Natural killer cell (primary cell): ENCODE measurements around the gene STK39. TPM values are rescaled to one million over a fixed set of nuclear protein-coding genes. Genes with fewer than 3 reads are reported as not detected.

Experiments used
- ATAC-seq, 3 donors: fragments of 150-1000 bp in 2 of 3; fragments of 200-7000 bp in 1 of 3; cut with Tn5 transposase; 1 replicate in 1 of 3; 2 replicates in 2 of 3; pipeline ENCODE4 v1.10.0; 2021; ENCODE audit warnings: mild to moderate bottlenecking in 2 of 3, moderate library complexity in 2 of 3
- DNase-seq, 2 donors: peaks; one replicate each; pipeline versions ENCODE4 v3.0.0 to v3.0.0-alpha.2; 2013 to 2021; ENCODE audit warnings: mixed read lengths in 1 of 2
- H3K27ac ChIP-seq: one replicate; pipeline ENCODE4 v1.5.1; 2013; ENCODE audit warnings: mild to moderate bottlenecking, low read length
- H3K27me3 ChIP-seq: one replicate; pipeline ENCODE4 v1.6.1; 2013; ENCODE audit warnings: low read length; ENCODE audit not compliant: control insufficient read depth, insufficient read depth
- H3K36me3 ChIP-seq: one replicate; pipeline ENCODE4 v1.6.1; 2013; ENCODE audit warnings: low read length; ENCODE audit not compliant: control insufficient read depth, insufficient read depth
- H3K4me1 ChIP-seq: one replicate; pipeline ENCODE4 v1.6.1; 2013; ENCODE audit warnings: low read length; ENCODE audit not compliant: control insufficient read depth, insufficient read depth
- H3K4me3 ChIP-seq: one replicate; pipeline ENCODE4 v1.5.1; 2013; ENCODE audit warnings: low read length
- H3K9me3 ChIP-seq: one replicate; pipeline ENCODE4 v1.6.1; 2013; ENCODE audit warnings: low read length; ENCODE audit not compliant: control insufficient read depth, insufficient read depth
- H3K27ac Mint-ChIP-seq, 2 donors: one replicate each; pipeline ENCODE4 v1.8.0; 2022; ENCODE audit warnings: mild to moderate bottlenecking in 2 of 2, mixed read lengths in 2 of 2, moderate library complexity in 1 of 2
- H3K27me3 Mint-ChIP-seq, 2 donors: one replicate each; pipeline ENCODE4 v1.8.0; 2022; ENCODE audit warnings: low read depth in 2 of 2, mixed read lengths in 2 of 2
- H3K36me3 Mint-ChIP-seq: one replicate; pipeline ENCODE4 v1.8.0; 2022; ENCODE audit warnings: mixed read lengths
- H3K4me1 Mint-ChIP-seq, 2 donors: one replicate each; pipeline ENCODE4 v1.8.0; 2022; ENCODE audit warnings: mixed read lengths in 2 of 2
- H3K4me3 Mint-ChIP-seq: one replicate; pipeline ENCODE4 v1.8.0; 2022; ENCODE audit warnings: mild to moderate bottlenecking, moderate library complexity, mixed read lengths
- H3K9me3 Mint-ChIP-seq, 2 donors: one replicate each; pipeline ENCODE4 v1.8.0; 2022; ENCODE audit warnings: mixed read lengths in 2 of 2
- WGBS: methylation state at CpG from one replicate; pipeline ENCODE4 v1.1.7; 2013; ENCODE audit warnings: missing lambda C conversion rate; ENCODE audit not compliant: insufficient coverage; 5-methylcytosine and 5-hydroxymethylcytosine counted together
- intact Hi-C: fragments of 100-400 bp; cut with micrococcal nuclease; formaldehyde crosslinking; loops from one replicate; pipeline ENCODE4 v1.14.2; 2022
- total RNA-seq, 4 donors: library from RNA; stranded (reverse); fragments of 120-200 nt in 1 of 4; gene quantifications; one replicate each; pipeline versions ENCODE4 v1.2.3 to v1.2.4, GENCODE V29; 2013 to 2022
- TF ChIP-seq, protein P1 (sequence below): fragments of 200-600 bp; IDR thresholded peaks from one replicate; pipeline ENCODE4 v1.8.0; 2022; ENCODE audit warnings: antibody characterized with exemption

Gene STK39
- total RNA-seq, 3 donors from 2014 or later (not counting 1 experiment from before 2014, with no cell fraction given): 53.3 to 79.3 (median 66.6) TPM

DNA sequence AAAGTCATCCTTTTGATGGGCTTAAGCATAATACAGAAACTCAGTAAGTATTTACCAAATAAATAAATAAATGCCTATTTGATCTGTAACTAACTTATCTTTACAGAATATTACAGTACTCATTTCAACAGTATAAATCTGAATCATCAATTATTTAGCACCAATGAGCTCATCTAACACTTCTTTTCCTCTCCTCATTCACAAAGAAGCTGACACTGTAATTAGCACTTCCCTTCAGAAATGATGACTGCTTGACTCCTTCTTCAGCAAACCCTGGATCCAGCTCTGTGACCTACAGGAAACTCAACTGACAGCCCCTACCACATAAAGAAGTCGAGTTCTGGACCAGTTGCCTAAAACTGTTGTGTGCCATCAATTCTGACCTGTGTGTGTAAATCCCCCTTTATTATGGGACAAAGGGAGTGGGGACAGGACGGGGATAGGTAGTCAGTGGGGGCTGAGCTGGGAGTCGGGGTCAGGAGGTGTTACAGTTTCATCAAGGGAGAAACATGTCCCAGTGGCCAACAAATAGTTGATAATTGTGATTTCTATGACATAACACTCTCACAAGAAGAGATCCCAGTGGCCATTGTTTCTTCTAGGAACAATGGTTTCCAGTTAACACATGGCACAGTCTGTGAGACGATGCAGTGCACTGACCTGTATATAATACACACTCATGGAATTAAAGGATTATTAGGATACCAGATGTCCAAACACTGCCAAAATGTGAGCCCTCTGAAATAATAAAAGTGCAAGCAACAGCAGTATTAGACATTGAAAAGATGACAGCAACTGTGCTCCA, 68.7 kb downstream of the STK39 start:
- TF ChIP-seq, protein P1, sequence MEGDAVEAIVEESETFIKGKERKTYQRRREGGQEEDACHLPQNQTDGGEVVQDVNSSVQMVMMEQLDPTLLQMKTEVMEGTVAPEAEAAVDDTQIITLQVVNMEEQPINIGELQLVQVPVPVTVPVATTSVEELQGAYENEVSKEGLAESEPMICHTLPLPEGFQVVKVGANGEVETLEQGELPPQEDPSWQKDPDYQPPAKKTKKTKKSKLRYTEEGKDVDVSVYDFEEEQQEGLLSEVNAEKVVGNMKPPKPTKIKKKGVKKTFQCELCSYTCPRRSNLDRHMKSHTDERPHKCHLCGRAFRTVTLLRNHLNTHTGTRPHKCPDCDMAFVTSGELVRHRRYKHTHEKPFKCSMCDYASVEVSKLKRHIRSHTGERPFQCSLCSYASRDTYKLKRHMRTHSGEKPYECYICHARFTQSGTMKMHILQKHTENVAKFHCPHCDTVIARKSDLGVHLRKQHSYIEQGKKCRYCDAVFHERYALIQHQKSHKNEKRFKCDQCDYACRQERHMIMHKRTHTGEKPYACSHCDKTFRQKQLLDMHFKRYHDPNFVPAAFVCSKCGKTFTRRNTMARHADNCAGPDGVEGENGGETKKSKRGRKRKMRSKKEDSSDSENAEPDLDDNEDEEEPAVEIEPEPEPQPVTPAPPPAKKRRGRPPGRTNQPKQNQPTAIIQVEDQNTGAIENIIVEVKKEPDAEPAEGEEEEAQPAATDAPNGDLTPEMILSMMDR: no peak
- Histone ChIP-seq H3K27ac (no peak overlapping the region), H3K36me3 (peaks cover 13% of the 10 kb centered on the region), H3K4me3 (no peak overlapping the region), H3K27me3 (no peaks in the 10 kb centered on the region), H3K9me3 (no peaks in the 10 kb centered on the region), H3K4me1 (peaks cover 24% of the 10 kb centered on the region)
- no peaks in the 10 kb centered on the region for H3K36me3 Mint-ChIP-seq
- peaks cover 74 to 87% of the 10 kb centered on the region in 2 donors for H3K4me1 Mint-ChIP-seq
- DNase-seq (no peak), ATAC-seq (peak in 2 of 3 donors; percentile 41 to 57)
- peak overlapping the region; percentile 33 for H3K4me3 Mint-ChIP-seq
- WGBS: 82% methylated on average over 4 of the region's 4 CpGs
- H3K27ac Mint-ChIP-seq: peak overlapping the region; percentile 64 to 70
- H3K9me3 Mint-ChIP-seq: no peaks in the 10 kb centered on the region
- H3K27me3 Mint-ChIP-seq: no peaks in the 10 kb centered on the region
- intact Hi-C loops: no loop called here

DNA sequence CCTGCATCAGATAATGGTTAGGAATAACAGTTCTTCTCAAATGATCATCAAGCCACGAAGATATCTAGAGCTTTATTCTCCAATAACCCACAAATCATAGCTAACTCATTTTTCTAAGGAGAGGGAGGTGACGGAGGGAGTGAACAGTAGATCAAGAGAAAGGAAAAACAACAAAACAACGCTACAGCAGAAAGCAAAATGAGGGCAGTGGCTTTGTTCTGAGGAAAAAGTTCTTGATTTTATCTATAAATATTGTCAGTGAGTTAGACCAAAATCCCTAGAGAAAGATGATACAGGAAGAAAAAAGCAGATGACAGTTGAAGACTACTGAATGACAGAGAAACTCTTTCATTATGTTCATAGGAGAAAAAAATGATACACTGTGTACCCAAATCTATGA, 71.0 kb downstream of the STK39 start:
- Histone ChIP-seq H3K27ac (peak overlapping the region; percentile 40), H3K4me1 (peaks cover 18% of the 10 kb centered on the region), H3K4me3 (no peak overlapping the region), H3K27me3 (no peaks in the 10 kb centered on the region), H3K9me3 (no peaks in the 10 kb centered on the region), H3K36me3 (peaks cover 13% of the 10 kb centered on the region)
- H3K27ac Mint-ChIP-seq: peak overlapping the region; percentile 63 to 70
- H3K27me3 Mint-ChIP-seq: no peaks in the 10 kb centered on the region
- intact Hi-C loops: no loop called here
- H3K4me3 Mint-ChIP-seq: no peak overlapping the region
- DNase-seq (no peak), ATAC-seq (no peak)
- peaks cover 55 to 72% of the 10 kb centered on the region in 2 donors for H3K4me1 Mint-ChIP-seq
- H3K9me3 Mint-ChIP-seq: no peaks in the 10 kb centered on the region
- H3K36me3 Mint-ChIP-seq: no peaks in the 10 kb centered on the region
- no CpG with 5 or more reads among the region's 3 CpGs for WGBS
- TF ChIP-seq, protein P1: no peak

DNA sequence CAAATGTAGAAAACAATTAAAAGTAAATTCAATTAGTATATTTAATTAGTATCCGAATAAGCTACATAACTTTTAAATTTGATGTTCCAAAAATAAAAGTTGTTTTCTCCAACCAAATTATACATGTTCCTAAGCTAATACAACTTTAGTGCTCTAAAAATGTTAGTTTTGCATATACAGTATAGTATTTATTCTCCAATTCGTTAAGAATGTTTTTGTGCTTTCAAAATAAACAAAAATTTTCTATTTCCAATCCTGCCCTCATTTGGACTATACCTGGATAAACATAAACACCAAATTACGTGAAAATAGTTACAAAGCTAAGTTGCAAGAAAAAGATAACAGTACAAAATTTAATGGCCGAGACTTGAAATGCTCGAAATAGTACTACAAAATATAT, 71.9 kb downstream of the STK39 start:
- Histone ChIP-seq H3K4me1 (peaks cover 25% of the 10 kb centered on the region), H3K4me3 (no peak overlapping the region), H3K36me3 (peaks cover 8% of the 10 kb centered on the region), H3K9me3 (no peaks in the 10 kb centered on the region), H3K27me3 (no peaks in the 10 kb centered on the region), H3K27ac (no peak overlapping the region)
- peak overlapping the region; percentile 85 to 96 for H3K27ac Mint-ChIP-seq
- no peaks in the 10 kb centered on the region for H3K36me3 Mint-ChIP-seq
- 94% methylated on average over 2 of the region's 5 CpGs for WGBS
- no peak for ATAC-seq
- H3K4me1 Mint-ChIP-seq: peaks cover 63 to 75% of the 10 kb centered on the region in 2 donors
- no peaks in the 10 kb centered on the region for H3K9me3 Mint-ChIP-seq
- TF ChIP-seq, protein P1: no peak
- H3K27me3 Mint-ChIP-seq: no peaks in the 10 kb centered on the region
- intact Hi-C loops: loop anchor here (2.0 kb wide), 2 partner anchors 19 to 69 kb away; no protein-coding TSS in a partner anchor
- peak overlapping the region; percentile 78 for H3K4me3 Mint-ChIP-seq
- DNase-seq: no peak
